Testis (tissue), 2 donors: ENCODE measurements around the gene GPR42.

ENCODE experiments used
- POLR2A ChIP-seq: fragments of 450-650 bp; IDR thresholded peaks from one replicate; pipeline ENCODE4 v1.6.1; 2017; ENCODE audit warnings: antibody characterized with exemption, mild to moderate bottlenecking, moderate library complexity
- TF ChIP-seq, protein P1 (sequence below), 3 experiments: fragments of 450-650 bp in 2 of 3; fragments of 200-600 bp in 1 of 3; sonication (generic) in 1 of 3; IDR thresholded peaks; one replicate each; pipeline ENCODE4 v1.5.1; 2016 to 2019; ENCODE audit warnings: antibody characterized with exemption in 3 of 3, mild to moderate bottlenecking in 2 of 3, moderate library complexity in 1 of 3

- no peak for TF ChIP-seq POLR2A
- TF ChIP-seq, protein P1, sequence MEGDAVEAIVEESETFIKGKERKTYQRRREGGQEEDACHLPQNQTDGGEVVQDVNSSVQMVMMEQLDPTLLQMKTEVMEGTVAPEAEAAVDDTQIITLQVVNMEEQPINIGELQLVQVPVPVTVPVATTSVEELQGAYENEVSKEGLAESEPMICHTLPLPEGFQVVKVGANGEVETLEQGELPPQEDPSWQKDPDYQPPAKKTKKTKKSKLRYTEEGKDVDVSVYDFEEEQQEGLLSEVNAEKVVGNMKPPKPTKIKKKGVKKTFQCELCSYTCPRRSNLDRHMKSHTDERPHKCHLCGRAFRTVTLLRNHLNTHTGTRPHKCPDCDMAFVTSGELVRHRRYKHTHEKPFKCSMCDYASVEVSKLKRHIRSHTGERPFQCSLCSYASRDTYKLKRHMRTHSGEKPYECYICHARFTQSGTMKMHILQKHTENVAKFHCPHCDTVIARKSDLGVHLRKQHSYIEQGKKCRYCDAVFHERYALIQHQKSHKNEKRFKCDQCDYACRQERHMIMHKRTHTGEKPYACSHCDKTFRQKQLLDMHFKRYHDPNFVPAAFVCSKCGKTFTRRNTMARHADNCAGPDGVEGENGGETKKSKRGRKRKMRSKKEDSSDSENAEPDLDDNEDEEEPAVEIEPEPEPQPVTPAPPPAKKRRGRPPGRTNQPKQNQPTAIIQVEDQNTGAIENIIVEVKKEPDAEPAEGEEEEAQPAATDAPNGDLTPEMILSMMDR (IDR thresholded peaks at IDR 0.05): no peak
Measured at GRCh38 chr19:35330475-35330874, 40.4 kb upstream of the GPR42 start.
